Caco-2 (cell line): ENCODE measurements around the gene SOAT2. TPM values are rescaled to one million over a fixed set of nuclear protein-coding genes. Genes with fewer than 3 reads are reported as not detected.

Experiments used
- BruUV-seq: library from RNA; stranded (reverse); fragments of 400-500 nt; replicated peaks from 2 replicates; lab custom pipeline; 2021; lab: Mats Ljungman, UMichigan
- CTCF ChIA-PET: fragments of 300-600 bp; sonication (Branson Sonifier 250); formaldehyde crosslinking; loops from one replicate; lab custom pipeline; 2022; ENCODE audit warnings: antibody characterized with exemption; lab: Charles Lee
- POLR2A ChIA-PET: fragments of 300-600 bp; sonication (Branson Sonifier 250); formaldehyde crosslinking; loops from one replicate; lab custom pipeline; 2022; ENCODE audit warnings: antibody characterized with exemption; lab: Charles Lee
- DNase-seq, 2 experiments: peaks; one replicate each; pipeline versions ENCODE4 v3.0.0 to v3.0.0-alpha.2; 2020 to 2022
- H3K27me3 ChIP-seq: replicated peaks from 2 replicates; pipeline ENCODE4 v1.6.0; 2011; ENCODE audit warnings: low read length; ENCODE audit not compliant: control insufficient read depth, insufficient read depth
- H3K36me3 ChIP-seq: 2 replicates; pipeline ENCODE4 v1.5.1; 2011; ENCODE audit warnings: low read length; ENCODE audit not compliant: control insufficient read depth, insufficient read depth
- H3K4me1 ChIP-seq: fragments of 250-450 bp; sonication (Bioruptor Pico); 2 replicates; pipeline ENCODE4 v1.5.1; 2020; ENCODE audit warnings: mild to moderate bottlenecking
- H3K4me3 ChIP-seq: 2 replicates; pipeline ENCODE4 v1.5.1; 2011; ENCODE audit warnings: low read depth, mild to moderate bottlenecking, control low read depth, low read length
- H3K9me3 ChIP-seq: fragments of 250-450 bp; sonication (Bioruptor Pico); 2 replicates; pipeline ENCODE4 v1.5.1; 2020; ENCODE audit warnings: mild to moderate bottlenecking, moderate library complexity
- H3K27ac Mint-ChIP-seq: one replicate; pipeline ENCODE4 v1.8.0; 2022; ENCODE audit warnings: mixed read lengths; ENCODE audit not compliant: unreplicated experiment
- H3K27me3 Mint-ChIP-seq: one replicate; pipeline ENCODE4 v1.8.0; 2022; ENCODE audit warnings: mixed read lengths; ENCODE audit not compliant: insufficient read depth, unreplicated experiment
- H3K36me3 Mint-ChIP-seq: one replicate; pipeline ENCODE4 v1.8.0; 2022; ENCODE audit warnings: mild to moderate bottlenecking, mixed read lengths; ENCODE audit not compliant: insufficient read depth, unreplicated experiment
- H3K4me1 Mint-ChIP-seq: one replicate; pipeline ENCODE4 v1.8.0; 2022; ENCODE audit warnings: low read depth, mixed read lengths; ENCODE audit not compliant: unreplicated experiment
- H3K4me3 Mint-ChIP-seq: one replicate; pipeline ENCODE4 v1.8.0; 2022; ENCODE audit warnings: mild to moderate bottlenecking, moderate library complexity, mixed read lengths; ENCODE audit not compliant: unreplicated experiment
- H3K9me3 Mint-ChIP-seq: one replicate; pipeline ENCODE4 v1.8.0; 2022; ENCODE audit warnings: mixed read lengths; ENCODE audit not compliant: unreplicated experiment
- intact Hi-C: fragments of 100-400 bp; cut with micrococcal nuclease; formaldehyde crosslinking; loops from one replicate; pipeline ENCODE4 v1.10.0; 2022; ENCODE audit not compliant: unreplicated experiment
- total RNA-seq: library from RNA; stranded (reverse); gene quantifications from 2 replicates; pipeline ENCODE4 v1.2.3, GENCODE V29; 2022
- TF ChIP-seq, protein P1 (sequence below), 2 experiments: fragments of 200-600 bp in 1 of 2; IDR thresholded peaks; 1 replicate in 1 of 2; 2 replicates in 1 of 2; pipeline versions ENCODE4 v1.5.1 to v1.8.0; 2011 to 2022; ENCODE audit warnings: antibody characterized with exemption in 1 of 2, control low read depth in 1 of 2, inconsistent platforms in 1 of 2, low read depth in 1 of 2, low read length in 1 of 2, mild to moderate bottlenecking in 1 of 2, moderate library complexity in 1 of 2; ENCODE audit not compliant: insufficient read depth in 1 of 2, severe bottlenecking in 1 of 2, unreplicated experiment in 1 of 2

Gene SOAT2
- total RNA-seq, 1 experiment from 2014 or later: 6.5 TPM

DNA sequence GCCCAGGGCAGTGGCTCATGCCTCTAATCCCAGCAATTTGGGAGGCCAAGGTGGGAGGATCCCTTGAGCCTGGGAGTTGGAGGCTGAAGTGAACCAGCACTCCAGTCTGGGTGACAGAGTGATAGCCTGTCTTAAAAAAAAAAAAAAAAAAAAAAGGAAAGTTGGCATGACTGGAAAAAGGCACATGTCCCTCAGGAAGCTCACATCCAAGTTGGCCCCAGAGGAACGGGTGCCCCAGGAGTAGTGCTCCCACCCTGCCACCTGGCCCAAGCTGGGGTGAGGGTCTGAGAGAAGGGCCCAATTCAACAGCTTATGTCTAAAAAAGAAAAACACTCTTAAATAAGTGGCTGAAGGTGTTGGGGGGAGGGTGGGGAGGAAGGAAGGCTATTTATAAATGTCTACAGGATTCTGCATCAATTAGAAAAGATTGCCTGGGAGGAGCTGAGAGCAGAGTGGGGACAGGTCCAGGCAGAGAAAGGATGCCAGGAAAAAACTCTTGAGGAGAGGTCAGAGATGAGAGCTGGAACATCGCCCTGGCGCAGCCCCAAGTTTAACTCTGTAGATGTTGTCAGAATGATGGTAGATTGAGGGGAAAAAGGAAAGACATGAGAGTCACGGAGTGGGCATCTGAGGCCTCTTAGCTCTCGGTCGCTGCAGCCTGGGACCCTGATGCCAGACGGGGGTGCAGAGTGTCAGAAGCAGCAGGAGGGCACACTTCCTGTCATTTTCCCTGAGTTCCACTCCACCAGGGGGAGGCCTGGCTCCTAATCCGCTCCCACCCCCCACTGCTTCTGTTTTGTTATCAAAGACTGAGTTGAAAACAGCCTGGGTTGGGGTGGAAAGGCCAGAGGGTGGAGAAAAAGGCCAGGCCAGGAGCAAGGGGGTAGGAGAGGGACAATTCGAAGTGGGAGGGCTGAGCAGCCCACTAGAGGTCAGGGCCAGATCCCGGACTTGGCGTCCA, 31.4 kb upstream of the SOAT2 start:
- intact Hi-C loops: no loop called here
- no peaks in the 10 kb centered on the region for H3K4me1 ChIP-seq
- no peak for DNase-seq
- no peaks in the 10 kb centered on the region; the same call in 1 of the 2 replicates for H3K36me3 ChIP-seq
- TF ChIP-seq, protein P1, sequence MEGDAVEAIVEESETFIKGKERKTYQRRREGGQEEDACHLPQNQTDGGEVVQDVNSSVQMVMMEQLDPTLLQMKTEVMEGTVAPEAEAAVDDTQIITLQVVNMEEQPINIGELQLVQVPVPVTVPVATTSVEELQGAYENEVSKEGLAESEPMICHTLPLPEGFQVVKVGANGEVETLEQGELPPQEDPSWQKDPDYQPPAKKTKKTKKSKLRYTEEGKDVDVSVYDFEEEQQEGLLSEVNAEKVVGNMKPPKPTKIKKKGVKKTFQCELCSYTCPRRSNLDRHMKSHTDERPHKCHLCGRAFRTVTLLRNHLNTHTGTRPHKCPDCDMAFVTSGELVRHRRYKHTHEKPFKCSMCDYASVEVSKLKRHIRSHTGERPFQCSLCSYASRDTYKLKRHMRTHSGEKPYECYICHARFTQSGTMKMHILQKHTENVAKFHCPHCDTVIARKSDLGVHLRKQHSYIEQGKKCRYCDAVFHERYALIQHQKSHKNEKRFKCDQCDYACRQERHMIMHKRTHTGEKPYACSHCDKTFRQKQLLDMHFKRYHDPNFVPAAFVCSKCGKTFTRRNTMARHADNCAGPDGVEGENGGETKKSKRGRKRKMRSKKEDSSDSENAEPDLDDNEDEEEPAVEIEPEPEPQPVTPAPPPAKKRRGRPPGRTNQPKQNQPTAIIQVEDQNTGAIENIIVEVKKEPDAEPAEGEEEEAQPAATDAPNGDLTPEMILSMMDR (IDR thresholded peaks at IDR 0.05; ENCODE audit: insufficient read depth in 1 of 2, low read depth in 1 of 2, low read length in 1 of 2, severe bottlenecking in 1 of 2, unreplicated experiment in 1 of 2): no peak
- POLR2A ChIA-PET: interaction anchor here (0.6 kb wide), 1 partner anchor 111 kb away, joined by 3 read pairs; no protein-coding TSS in a partner anchor
- no TSS peak for BruUV-seq
- H3K36me3 Mint-ChIP-seq: no peaks in the 10 kb centered on the region
- no peak overlapping the region for H3K4me3 Mint-ChIP-seq
- no peaks in the 10 kb centered on the region for H3K27me3 ChIP-seq
- no peak overlapping the region for H3K4me3 ChIP-seq
- H3K27me3 Mint-ChIP-seq: no peaks in the 10 kb centered on the region
- peaks cover 8% of the 10 kb centered on the region for H3K4me1 Mint-ChIP-seq
- no peaks in the 10 kb centered on the region for H3K9me3 Mint-ChIP-seq
- H3K27ac Mint-ChIP-seq: no peak overlapping the region
- CTCF ChIA-PET: interaction anchor here (0.6 to 0.7 kb wide), 2 partner anchors 27 to 46 kb away, joined by 3 read pairs; no protein-coding TSS in a partner anchor
- no peaks in the 10 kb centered on the region for H3K9me3 ChIP-seq

DNA sequence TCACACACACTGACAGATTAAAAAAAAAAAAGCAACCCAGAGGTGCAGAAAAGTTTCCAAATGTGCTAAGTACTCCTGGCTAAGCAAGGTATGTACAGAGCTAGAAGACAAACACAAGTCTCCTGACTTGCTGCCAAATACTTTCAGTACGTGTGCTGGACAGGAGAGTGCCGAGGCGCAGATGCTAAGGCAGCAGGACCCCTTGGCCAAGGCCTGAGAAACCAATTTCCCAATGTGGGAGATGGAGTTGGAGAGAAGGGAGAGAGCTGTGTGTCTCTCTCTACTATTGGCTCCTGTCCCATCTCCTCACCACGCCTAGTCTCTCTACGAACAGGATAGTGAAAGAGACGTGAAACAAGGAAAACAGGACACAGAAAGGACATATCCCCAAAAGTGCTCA, 29.4 kb upstream of the SOAT2 start:
- peaks cover 4% of the 10 kb centered on the region; the same call in 1 of the 2 replicates for H3K4me1 ChIP-seq
- CTCF ChIA-PET: no interaction called here
- no peak for DNase-seq
- peaks cover 8% of the 10 kb centered on the region for H3K4me1 Mint-ChIP-seq
- no peaks in the 10 kb centered on the region for H3K27me3 ChIP-seq
- intact Hi-C loops: no loop called here
- POLR2A ChIA-PET: no interaction called here
- no peak overlapping the region for H3K4me3 Mint-ChIP-seq
- TF ChIP-seq, protein P1 (IDR thresholded peaks at IDR 0.05; ENCODE audit: insufficient read depth in 1 of 2, low read depth in 1 of 2, low read length in 1 of 2, severe bottlenecking in 1 of 2, unreplicated experiment in 1 of 2): no peak
- H3K27me3 Mint-ChIP-seq: no peaks in the 10 kb centered on the region
- no TSS peak for BruUV-seq
- H3K36me3 ChIP-seq: no peaks in the 10 kb centered on the region; the same call in 1 of the 2 replicates
- peaks cover 6% of the 10 kb centered on the region for H3K36me3 Mint-ChIP-seq
- H3K27ac Mint-ChIP-seq: no peak overlapping the region
- H3K4me3 ChIP-seq: no peak overlapping the region
- no peaks in the 10 kb centered on the region for H3K9me3 ChIP-seq
- H3K9me3 Mint-ChIP-seq: no peaks in the 10 kb centered on the region

DNA sequence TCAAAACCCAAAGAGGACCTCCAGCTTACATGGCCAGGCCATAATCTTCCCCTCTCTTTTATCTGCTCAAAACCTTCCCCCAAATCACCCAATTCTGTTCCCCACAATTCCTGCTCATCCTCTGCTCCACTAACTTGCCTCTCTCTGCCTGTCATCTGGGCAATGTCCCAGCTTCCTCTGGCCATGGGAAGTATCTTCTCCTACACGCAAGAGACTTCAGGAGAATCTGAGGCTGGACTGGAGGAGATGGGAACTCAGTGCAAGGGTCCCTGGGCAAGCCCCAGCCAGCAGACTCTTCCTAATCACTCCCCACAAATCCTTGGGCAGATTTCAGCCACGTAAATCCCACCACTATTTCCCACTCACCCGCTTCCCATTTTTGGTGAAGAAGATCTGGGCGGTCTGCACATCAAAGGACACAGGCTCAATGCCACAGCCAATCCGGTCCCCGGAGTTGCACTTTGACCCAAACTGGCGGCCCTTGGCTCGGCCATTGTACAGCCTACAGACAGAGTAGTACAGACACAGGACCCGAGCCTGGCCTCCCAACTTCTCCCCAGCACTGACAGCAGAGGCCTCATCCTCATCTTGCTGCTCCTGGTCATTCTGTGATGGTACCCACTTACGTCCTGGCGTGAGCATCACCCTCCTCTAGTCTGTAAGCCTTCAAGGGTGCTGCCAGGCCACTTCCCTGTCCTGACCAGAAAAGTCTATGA, 28.8 kb upstream of the SOAT2 start:
- H3K4me1 Mint-ChIP-seq: peaks cover 8% of the 10 kb centered on the region
- CTCF ChIA-PET: no interaction called here

More for the DNA sequence above, 28.8 kb upstream of the SOAT2 start:
- no peaks in the 10 kb centered on the region for H3K9me3 ChIP-seq
- no peaks in the 10 kb centered on the region for H3K27me3 ChIP-seq
- DNase-seq: no peak
- H3K4me3 Mint-ChIP-seq: no peak overlapping the region
- no peak overlapping the region for H3K4me3 ChIP-seq
- no peaks in the 10 kb centered on the region for H3K9me3 Mint-ChIP-seq
- intact Hi-C loops: no loop called here
- peaks cover 4% of the 10 kb centered on the region; the same call in 1 of the 2 replicates for H3K4me1 ChIP-seq
- BruUV-seq: no TSS peak
- TF ChIP-seq, protein P1 (IDR thresholded peaks at IDR 0.05; ENCODE audit: insufficient read depth in 1 of 2, low read depth in 1 of 2, low read length in 1 of 2, severe bottlenecking in 1 of 2, unreplicated experiment in 1 of 2): no peak
- no peak overlapping the region for H3K27ac Mint-ChIP-seq
- POLR2A ChIA-PET: no interaction called here
- peaks cover 11% of the 10 kb centered on the region for H3K36me3 Mint-ChIP-seq
- H3K27me3 Mint-ChIP-seq: no peaks in the 10 kb centered on the region
- no peaks in the 10 kb centered on the region; the same call in 1 of the 2 replicates for H3K36me3 ChIP-seq
